GM19455 (cell line): ENCODE results near the gene CCDC85C.

ENCODE experiments used
- ATAC-seq: cut with Tn5 transposase; IDR thresholded peaks from one replicate; pipeline ENCODE4 v1.9.1; 2021; ENCODE audit not compliant: unreplicated experiment

The CCDC85C gene

DNA sequence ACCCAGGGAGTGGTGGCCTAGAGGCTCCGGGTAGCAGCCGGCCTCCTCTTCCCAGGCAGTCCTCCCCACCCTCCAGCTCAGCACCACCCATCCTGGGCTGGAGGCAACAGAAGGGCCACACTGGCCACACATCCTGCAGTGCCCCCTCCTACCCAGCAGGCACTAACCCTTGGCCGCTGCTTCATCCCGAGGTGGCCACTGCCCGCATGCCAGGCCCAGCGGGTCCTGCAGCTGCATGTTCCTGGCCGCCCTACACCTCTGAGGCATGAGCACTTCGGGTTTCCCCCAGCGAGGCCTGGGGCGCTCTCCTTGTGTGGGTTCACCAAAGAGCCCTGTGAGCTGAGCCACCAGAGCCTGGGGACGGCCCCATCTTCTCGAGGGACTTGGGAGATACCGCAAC is 61.4 kb downstream of the CCDC85C start:
- no peak for ATAC-seq

- ATAC-seq, result no peak
Observed at GRCh38 chr14:99541677-99542470, 62.1 kb downstream of the CCDC85C start.

DNA sequence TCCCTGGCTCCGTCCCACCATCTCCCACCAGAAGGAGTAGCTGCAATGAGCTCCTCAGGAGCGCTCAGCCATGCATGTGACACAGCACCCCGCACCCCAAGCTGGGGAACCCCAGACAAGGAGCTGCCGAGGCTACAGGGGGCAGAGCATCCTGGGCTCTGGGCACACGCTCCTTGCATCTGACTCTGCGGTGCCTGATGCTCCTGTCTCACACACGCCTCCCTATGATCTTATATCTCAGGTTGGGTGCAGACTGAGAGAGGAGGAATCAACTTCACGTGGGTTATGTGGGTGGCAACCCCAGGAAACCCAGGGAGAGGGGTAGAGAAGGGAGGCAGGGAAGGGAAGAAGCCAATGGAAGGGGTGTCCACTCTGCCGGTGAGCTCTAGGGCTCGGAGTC is 62.8 kb downstream of the CCDC85C start:
- ATAC-seq, result no peak

DNA sequence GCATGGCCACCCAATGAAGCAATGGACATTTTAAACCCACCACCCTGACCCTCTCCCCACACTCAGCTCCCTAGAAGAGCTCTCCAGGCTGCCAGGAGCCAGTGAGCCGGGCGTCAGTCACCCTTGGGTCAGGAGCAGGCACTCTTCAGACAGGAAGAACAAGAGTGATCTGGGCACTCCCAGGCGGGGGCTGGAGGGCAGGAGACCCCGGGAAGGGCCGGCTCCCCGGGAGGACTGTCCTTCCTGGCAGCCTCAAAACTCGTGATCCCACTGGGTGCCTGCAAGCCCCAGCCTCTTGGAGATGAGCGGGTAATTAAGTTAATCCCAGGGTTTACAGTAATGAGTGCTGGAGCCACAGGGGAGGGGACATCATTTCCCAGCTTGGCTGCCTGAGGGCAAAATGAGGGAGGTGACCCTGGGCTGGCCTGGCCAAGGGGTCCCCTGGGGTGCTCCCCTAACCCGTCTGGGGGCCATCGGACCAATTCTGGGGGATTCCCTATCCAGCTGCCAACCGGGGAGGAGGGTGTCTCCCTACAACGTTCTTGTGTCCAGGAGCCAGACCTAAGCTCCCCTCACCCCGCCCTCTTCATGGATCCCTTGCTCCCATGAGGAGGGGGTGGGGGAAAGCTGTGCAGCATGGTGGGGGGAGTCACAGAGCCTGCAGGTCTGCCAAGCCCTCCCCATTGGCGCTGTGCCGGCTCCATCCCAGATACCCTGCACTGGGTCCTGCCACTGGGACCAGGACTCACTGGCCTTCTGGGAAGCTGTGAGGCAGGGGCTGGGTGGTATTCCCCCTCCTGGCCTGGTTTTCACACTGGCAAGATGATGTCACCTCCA is 63.6 kb downstream of the CCDC85C start:
- ATAC-seq, result no peak

GRCh38 chr14:99539491-99539890 is 64.5 kb downstream of the CCDC85C start:
- ATAC-seq, result no peak

DNA sequence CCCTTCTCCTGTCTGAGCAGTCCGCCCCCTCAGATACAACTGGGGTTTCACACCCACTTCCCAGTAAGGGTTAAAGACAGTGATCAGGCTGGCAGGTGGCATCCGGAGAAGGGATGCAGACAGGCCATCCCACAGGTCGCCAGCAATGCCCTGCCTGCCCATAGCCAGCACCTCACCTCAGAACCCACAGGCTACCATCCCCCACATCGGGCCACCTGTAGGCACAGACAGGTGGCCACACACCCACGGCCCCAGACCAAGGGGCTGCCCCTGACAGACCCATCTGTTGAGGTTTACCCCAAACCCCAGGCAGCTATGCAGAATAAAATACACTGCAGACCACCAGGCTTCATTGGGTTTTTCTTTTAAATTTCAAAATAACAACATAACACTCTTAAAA is 65.3 kb downstream of the CCDC85C start:
- no peak for ATAC-seq

- ATAC-seq, result no peak
Observed at GRCh38 chr14:99538275-99538674, 65.7 kb downstream of the CCDC85C start.

DNA sequence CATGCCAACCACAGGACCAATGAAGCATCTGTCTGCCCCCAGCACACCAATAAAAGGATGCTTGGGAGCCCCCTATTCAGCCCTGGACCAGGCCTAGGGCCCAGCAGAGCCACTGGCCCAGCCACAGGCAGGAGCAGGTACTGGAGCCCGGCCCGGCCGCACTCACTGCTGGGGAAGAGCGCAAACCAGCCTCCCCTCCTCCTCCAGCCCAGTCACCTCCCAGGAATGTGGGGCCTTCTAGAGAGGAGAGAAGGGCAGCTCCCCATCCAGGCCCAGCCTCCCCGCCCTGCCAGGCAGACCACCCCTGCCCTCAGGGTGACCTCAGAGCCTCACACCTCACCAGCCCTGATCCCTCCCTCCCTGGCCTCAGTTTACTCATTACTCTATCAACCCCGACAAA is 66.6 kb downstream of the CCDC85C start:
- no peak for ATAC-seq

DNA sequence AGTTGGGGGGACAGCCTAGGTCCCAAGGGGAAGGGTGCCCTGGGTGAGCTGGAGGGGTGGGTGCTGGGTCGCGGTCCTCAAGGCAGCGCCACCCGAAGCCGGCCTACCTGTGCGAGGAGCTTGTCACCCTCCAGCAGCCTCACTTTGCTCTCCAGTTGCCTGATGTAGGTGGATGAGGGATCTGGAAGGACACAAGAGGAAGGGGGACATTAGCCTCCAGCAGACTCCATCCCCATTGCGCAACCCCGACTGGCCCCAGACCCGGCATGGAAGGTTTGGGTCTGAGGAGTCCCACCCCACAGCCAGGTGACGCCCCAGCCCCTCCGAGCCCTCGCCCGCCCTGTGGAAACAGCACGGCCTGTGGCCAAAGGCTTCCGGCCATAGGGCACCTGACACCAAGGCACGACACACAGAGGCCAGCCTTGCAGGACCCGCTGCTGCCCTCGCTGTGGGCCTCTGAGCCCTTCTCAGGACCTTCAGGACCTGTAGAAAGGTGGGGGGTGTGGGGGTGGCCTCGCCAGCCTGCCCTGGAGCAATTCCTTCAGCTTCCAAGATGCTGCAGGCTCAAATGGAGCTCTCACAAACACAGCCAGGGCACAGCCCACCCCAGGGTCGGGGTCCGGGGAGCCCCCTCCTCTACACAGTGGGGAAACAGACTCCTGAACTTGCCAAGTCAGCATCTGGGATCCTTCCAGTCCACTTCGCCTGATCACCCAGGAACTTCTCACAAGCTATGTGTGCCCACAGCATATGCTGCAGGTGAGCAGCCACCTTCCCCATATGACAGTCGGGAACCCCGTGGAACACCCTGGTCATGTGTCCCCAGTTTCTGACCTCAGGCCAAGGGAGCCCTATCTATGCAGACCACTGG is 67.9 kb downstream of the CCDC85C start:
- ATAC-seq, result no peak

GRCh38 chr14:99535448-99535847 is 68.6 kb downstream of the CCDC85C start:
- no peak for ATAC-seq

- no peak for ATAC-seq
Observed at GRCh38 chr14:99534863-99535262, 69.1 kb downstream of the CCDC85C start.

- ATAC-seq, result no peak
Observed at GRCh38 chr14:99534333-99534732, 69.7 kb downstream of the CCDC85C start.

GRCh38 chr14:99532310-99532709 is 71.7 kb downstream of the CCDC85C start:
- ATAC-seq, result no peak

GRCh38 chr14:99531251-99532096 is 72.5 kb downstream of the CCDC85C start:
- ATAC-seq, result no peak

DNA sequence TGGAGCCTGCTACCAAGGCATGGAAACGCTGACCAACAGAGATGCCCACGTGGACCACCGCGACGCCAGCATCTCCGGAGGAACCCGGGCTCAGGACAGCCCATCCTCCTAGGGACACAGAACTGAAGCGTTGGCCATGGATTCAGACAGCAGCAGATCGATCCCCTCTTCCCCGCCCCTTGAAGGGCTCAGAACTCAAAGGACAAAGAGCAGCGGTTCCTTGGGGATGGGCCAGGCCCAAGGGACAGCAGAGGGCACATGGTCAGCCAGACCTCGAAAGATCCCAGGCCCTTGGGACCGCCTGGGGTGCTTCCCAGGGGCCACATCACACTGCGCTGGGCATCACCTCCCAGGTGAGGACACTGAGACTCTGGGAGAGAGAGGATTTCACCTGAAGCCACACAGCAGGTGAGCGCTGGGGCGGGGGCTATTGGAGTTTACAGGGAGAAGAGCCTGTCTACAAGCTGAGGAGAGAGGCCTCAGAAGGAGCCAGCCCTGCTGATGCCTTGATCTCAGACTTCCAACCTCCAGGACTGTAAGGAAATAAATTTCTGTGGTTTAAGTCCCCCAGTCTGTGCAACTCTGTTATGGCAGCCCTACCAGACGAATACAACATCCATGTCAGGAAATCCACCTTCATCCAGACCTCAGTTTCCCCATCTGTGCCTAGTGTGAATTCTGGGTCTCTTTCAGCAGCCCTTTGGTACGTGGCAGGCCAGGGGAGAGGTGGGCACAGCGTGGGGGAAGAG is 73.4 kb downstream of the CCDC85C start:
- no peak for ATAC-seq

- no peak for ATAC-seq
Observed at GRCh38 chr14:99529899-99530298, 74.1 kb downstream of the CCDC85C start.

GRCh38 chr14:99527427-99528076 is 76.5 kb downstream of the CCDC85C start:
- no peak for ATAC-seq

DNA sequence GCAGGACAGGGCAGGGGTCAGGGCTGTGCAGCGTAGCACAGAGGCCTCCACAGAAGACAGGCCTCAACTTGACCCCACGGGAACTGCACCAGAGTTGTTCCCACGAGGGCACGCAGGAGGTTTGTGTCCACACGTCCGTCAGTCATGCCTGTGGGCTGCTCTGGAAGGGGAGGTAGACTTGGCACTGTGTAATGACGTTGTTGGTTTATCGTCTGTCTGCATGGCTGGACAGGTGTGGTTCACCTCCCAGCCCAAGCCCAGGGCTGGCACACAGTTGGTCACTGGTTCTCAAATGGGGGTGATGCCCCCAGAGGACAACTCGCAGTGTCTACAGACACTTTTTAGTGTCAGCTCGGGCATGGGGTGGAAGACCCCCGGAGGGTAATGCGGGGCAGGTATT is 77.0 kb downstream of the CCDC85C start:
- ATAC-seq, result no peak

DNA sequence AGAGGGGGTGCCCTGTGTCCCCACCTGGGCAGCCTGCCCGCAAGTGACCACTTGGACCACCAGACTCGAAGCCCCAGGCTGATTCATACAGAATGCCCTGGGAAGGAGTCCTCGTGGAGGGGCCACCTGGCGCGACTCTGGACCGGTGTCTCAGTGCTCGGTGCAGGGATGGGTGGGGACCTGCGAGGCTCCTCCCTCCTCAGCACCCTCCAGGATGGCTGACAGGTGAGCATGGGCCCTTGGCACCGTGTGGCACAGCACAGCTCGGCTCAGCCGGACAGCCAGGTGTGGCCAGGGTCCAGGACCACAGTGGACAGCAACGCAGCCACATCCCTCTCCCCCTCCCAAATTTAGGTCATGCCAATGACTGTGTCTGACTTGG is 78.3 kb downstream of the CCDC85C start:
- ATAC-seq, result no peak
